Central memory CD8-positive, alpha-beta T cell (primary cell): ENCODE data around the gene DOCK8.

Experiments
- ATAC-seq: fragments of 150-1000 bp; cut with Tn5 transposase; replicated peaks from 2 replicates; pipeline ENCODE4 v1.10.0; 2022; ENCODE audit warnings: mild to moderate bottlenecking, moderate FRiP score, moderate number of reproducible peaks; ENCODE audit not compliant: poor library complexity, severe bottlenecking; ENCODE audit errors: extremely low read depth
- DNase-seq, 2 donors: peaks; one replicate each; pipeline ENCODE4 v3.0.0; 2021; ENCODE audit warnings: low spot score in 2 of 2
- H3K27ac Mint-ChIP-seq: one replicate; pipeline ENCODE4 v1.8.0; 2022; ENCODE audit warnings: low read depth, mild to moderate bottlenecking, moderate library complexity, mixed read lengths
- H3K27me3 Mint-ChIP-seq: one replicate; pipeline ENCODE4 v1.8.0; 2022; ENCODE audit warnings: mixed read lengths
- H3K36me3 Mint-ChIP-seq: one replicate; pipeline ENCODE4 v1.8.0; 2022; ENCODE audit warnings: mild to moderate bottlenecking, moderate library complexity, mixed read lengths; ENCODE audit not compliant: insufficient read depth
- H3K4me1 Mint-ChIP-seq: one replicate; pipeline ENCODE4 v1.8.0; 2022; ENCODE audit warnings: mixed read lengths
- H3K4me3 Mint-ChIP-seq: one replicate; pipeline ENCODE4 v1.8.0; 2022; ENCODE audit warnings: mild to moderate bottlenecking, moderate library complexity, mixed read lengths
- H3K9me3 Mint-ChIP-seq: one replicate; pipeline ENCODE4 v1.8.0; 2022; ENCODE audit warnings: mixed read lengths

The DOCK8 gene

GRCh38 chr9:311841-312240 lies 97.2 kb downstream of the DOCK8 start:
- H3K4me1 Mint-ChIP-seq: no peaks in the 10 kb centered on the region
- no peak overlapping the region for H3K27ac Mint-ChIP-seq
- DNase-seq: no peak
- ATAC-seq: no peak
- no peaks in the 10 kb centered on the region for H3K9me3 Mint-ChIP-seq
- H3K36me3 Mint-ChIP-seq: peaks cover 58% of the 10 kb centered on the region
- H3K27me3 Mint-ChIP-seq: no peaks in the 10 kb centered on the region
- H3K4me3 Mint-ChIP-seq: no peak overlapping the region

GRCh38 chr9:312596-313320 lies 98.1 kb downstream of the DOCK8 start:
- Mint-ChIP-seq H3K27ac (no peak overlapping the region), H3K36me3 (peaks cover 58% of the 10 kb centered on the region), H3K4me3 (no peak overlapping the region), H3K27me3 (no peaks in the 10 kb centered on the region), H3K9me3 (no peaks in the 10 kb centered on the region), H3K4me1 (no peaks in the 10 kb centered on the region)
- ATAC-seq (no peak), DNase-seq (no peak)

GRCh38 chr9:316382-316965 lies 101.8 kb downstream of the DOCK8 start:
- no peak for ATAC-seq
- Mint-ChIP-seq H3K9me3 (no peaks in the 10 kb centered on the region), H3K27ac (no peak overlapping the region), H3K27me3 (no peaks in the 10 kb centered on the region), H3K4me1 (no peaks in the 10 kb centered on the region), H3K36me3 (peaks cover 59% of the 10 kb centered on the region), H3K4me3 (no peak overlapping the region)
- DNase-seq: no peak

- Mint-ChIP-seq H3K36me3 (peaks cover 47% of the 10 kb centered on the region), H3K27ac (no peak overlapping the region), H3K9me3 (no peaks in the 10 kb centered on the region), H3K4me1 (no peaks in the 10 kb centered on the region), H3K4me3 (no peak overlapping the region), H3K27me3 (no peaks in the 10 kb centered on the region)
- no peak for DNase-seq
- no peak for ATAC-seq
These were observed 104.0 kb downstream of the DOCK8 start for GRCh38 chr9:318646-319045.

- no peaks in the 10 kb centered on the region for H3K9me3 Mint-ChIP-seq
- H3K27ac Mint-ChIP-seq: no peak overlapping the region
- no peaks in the 10 kb centered on the region for H3K4me1 Mint-ChIP-seq
- peaks cover 40% of the 10 kb centered on the region for H3K36me3 Mint-ChIP-seq
- ATAC-seq (no peak), DNase-seq (no peak)
- H3K4me3 Mint-ChIP-seq: no peak overlapping the region
- H3K27me3 Mint-ChIP-seq: no peaks in the 10 kb centered on the region
These were observed 110.3 kb downstream of the DOCK8 start for GRCh38 chr9:324971-325370.

GRCh38 chr9:326667-327066 lies 112.0 kb downstream of the DOCK8 start:
- Mint-ChIP-seq H3K4me1 (no peaks in the 10 kb centered on the region), H3K36me3 (peaks cover 54% of the 10 kb centered on the region), H3K4me3 (no peak overlapping the region), H3K27me3 (no peaks in the 10 kb centered on the region), H3K27ac (no peak overlapping the region), H3K9me3 (no peaks in the 10 kb centered on the region)
- no peak for ATAC-seq
- DNase-seq: no peak

- no peak overlapping the region for H3K27ac Mint-ChIP-seq
- DNase-seq (no peak), ATAC-seq (no peak)
- no peaks in the 10 kb centered on the region for H3K9me3 Mint-ChIP-seq
- no peaks in the 10 kb centered on the region for H3K4me1 Mint-ChIP-seq
- peaks cover 64% of the 10 kb centered on the region for H3K36me3 Mint-ChIP-seq
- H3K27me3 Mint-ChIP-seq: no peaks in the 10 kb centered on the region
- no peak overlapping the region for H3K4me3 Mint-ChIP-seq
These were observed 113.8 kb downstream of the DOCK8 start for GRCh38 chr9:328453-328852.

- peaks cover 74% of the 10 kb centered on the region for H3K36me3 Mint-ChIP-seq
- no peaks in the 10 kb centered on the region for H3K27me3 Mint-ChIP-seq
- H3K4me1 Mint-ChIP-seq: peaks cover 7% of the 10 kb centered on the region
- H3K4me3 Mint-ChIP-seq: no peak overlapping the region
- no peak overlapping the region for H3K27ac Mint-ChIP-seq
- DNase-seq (no peak), ATAC-seq (no peak)
- no peaks in the 10 kb centered on the region for H3K9me3 Mint-ChIP-seq
These were observed 116.5 kb downstream of the DOCK8 start for GRCh38 chr9:331197-331596.

GRCh38 chr9:335373-335772 lies 120.7 kb downstream of the DOCK8 start:
- Mint-ChIP-seq H3K9me3 (no peaks in the 10 kb centered on the region), H3K4me1 (peaks cover 7% of the 10 kb centered on the region), H3K27ac (no peak overlapping the region), H3K4me3 (no peak overlapping the region), H3K27me3 (no peaks in the 10 kb centered on the region), H3K36me3 (peaks cover 87% of the 10 kb centered on the region)
- no peak for ATAC-seq
- no peak for DNase-seq

GRCh38 chr9:336039-336438 lies 121.4 kb downstream of the DOCK8 start:
- ATAC-seq: no peak
- peaks cover 86% of the 10 kb centered on the region for H3K36me3 Mint-ChIP-seq
- no peak overlapping the region for H3K4me3 Mint-ChIP-seq
- no peak for DNase-seq
- H3K4me1 Mint-ChIP-seq: peaks cover 7% of the 10 kb centered on the region
- no peak overlapping the region for H3K27ac Mint-ChIP-seq
- no peaks in the 10 kb centered on the region for H3K9me3 Mint-ChIP-seq
- H3K27me3 Mint-ChIP-seq: no peaks in the 10 kb centered on the region

- Mint-ChIP-seq H3K27ac (no peak overlapping the region), H3K36me3 (peaks cover 87% of the 10 kb centered on the region), H3K27me3 (no peaks in the 10 kb centered on the region), H3K4me1 (peaks cover 7% of the 10 kb centered on the region), H3K9me3 (no peaks in the 10 kb centered on the region), H3K4me3 (no peak overlapping the region)
- DNase-seq: no peak
- no peak for ATAC-seq
These were observed 123.9 kb downstream of the DOCK8 start for GRCh38 chr9:338602-339001.

GRCh38 chr9:341634-342421 lies 127.2 kb downstream of the DOCK8 start:
- DNase-seq (no peak), ATAC-seq (no peak)
- Mint-ChIP-seq H3K27me3 (no peaks in the 10 kb centered on the region), H3K36me3 (peaks cover 88% of the 10 kb centered on the region), H3K4me3 (no peak overlapping the region), H3K27ac (no peak overlapping the region), H3K9me3 (no peaks in the 10 kb centered on the region), H3K4me1 (peaks cover 8% of the 10 kb centered on the region)

- H3K27me3 Mint-ChIP-seq: no peaks in the 10 kb centered on the region
- DNase-seq: no peak
- no peak overlapping the region for H3K27ac Mint-ChIP-seq
- H3K4me3 Mint-ChIP-seq: no peak overlapping the region
- no peaks in the 10 kb centered on the region for H3K9me3 Mint-ChIP-seq
- no peak for ATAC-seq
- peaks cover 86% of the 10 kb centered on the region for H3K36me3 Mint-ChIP-seq
- peaks cover 14% of the 10 kb centered on the region for H3K4me1 Mint-ChIP-seq
These were observed 129.1 kb downstream of the DOCK8 start for GRCh38 chr9:343773-344172.
